Kidney (tissue), 14 donors: Measurements from ENCODE around the gene GAS7. TPM values are rescaled to one million over a fixed set of nuclear protein-coding genes. Genes with fewer than 3 reads are reported as not detected.
A peak's percentile ranks its signal among the peaks of the same experiment; 100 is the strongest.

ENCODE experiments used
- DNase-seq, 5 donors: peaks; one replicate each; pipeline ENCODE4 v3.0.0-alpha.2; 2013 to 2020
- FAIRE-seq: peaks from 2 replicates; lab custom pipeline; 2012; peaks lifted over from hg19 to GRCh38; lab: Jason Lieb, UNC
- H3K27ac ChIP-seq, 2 donors: one replicate each; pipeline ENCODE4 v1.7.0; 2013; ENCODE audit warnings: low read depth in 2 of 2, low read length in 2 of 2, inconsistent platforms in 1 of 2
- H3K27me3 ChIP-seq: one replicate; pipeline ENCODE4 v1.7.1; 2013; ENCODE audit warnings: low read length, inconsistent platforms; ENCODE audit not compliant: control insufficient read depth, insufficient read depth
- H3K36me3 ChIP-seq, 3 donors: one replicate each; pipeline versions ENCODE4 v1.7.0 to v1.7.1; 2013; ENCODE audit warnings: low read length in 3 of 3, control low read depth in 1 of 3, inconsistent platforms in 1 of 3; ENCODE audit not compliant: insufficient read depth in 3 of 3, control insufficient read depth in 2 of 3
- H3K4me1 ChIP-seq, 3 donors: one replicate each; pipeline versions ENCODE4 v1.7.0 to v1.7.1; 2013; ENCODE audit warnings: low read length in 3 of 3, inconsistent platforms in 1 of 3, low read depth in 1 of 3; ENCODE audit not compliant: control insufficient read depth in 2 of 3, insufficient read depth in 2 of 3
- H3K4me3 ChIP-seq, 3 donors: one replicate each; pipeline versions ENCODE4 v1.7.0 to v1.8.1; 2013; ENCODE audit warnings: low read length in 3 of 3, control low read depth in 1 of 3, inconsistent platforms in 1 of 3
- H3K9ac ChIP-seq, 3 donors: one replicate each; pipeline versions ENCODE4 v1.7.0 to v1.7.1; 2013; ENCODE audit warnings: low read length in 3 of 3, control low read depth in 1 of 3, inconsistent platforms in 1 of 3
- H3K9me3 ChIP-seq, 3 donors: one replicate each; pipeline versions ENCODE4 v1.7.0 to v1.7.1; 2013; ENCODE audit warnings: low read length in 3 of 3, control low read depth in 1 of 3, inconsistent platforms in 1 of 3; ENCODE audit not compliant: control insufficient read depth in 2 of 3, insufficient read depth in 1 of 3
- CTCF ChIP-seq: IDR thresholded peaks from 3 replicates; pipeline ENCODE4 v1.5.1; 2012; ENCODE audit warnings: mild to moderate bottlenecking, moderate library complexity, borderline replicate concordance; ENCODE audit not compliant: insufficient read depth; ENCODE audit errors: extremely low read depth
- intact Hi-C: fragments of 100-400 bp; cut with DNase I; formaldehyde crosslinking; loops from one replicate; pipeline ENCODE4 v1.11.1; 2022
- polyA plus RNA-seq: library from polyadenylated mRNA; stranded (reverse); fragments of 350-450 nt; fragmentation: Illumina TruSeq; extraction: RNeasy Lipid Tissue Mini Kit (QIAGEN cat#74804); gene quantifications from one replicate; pipeline ENCODE4 v1.2.3, GENCODE V29; 2014; ENCODE audit warnings: low read depth, low replicate concordance; ENCODE audit not compliant: insufficient read depth
- total RNA-seq: library from RNA; stranded (reverse); fragmentation: NEBNext Ultra II Directional; extraction: Animal tissue kit (Norgen Biotek cat#: 25700); gene quantifications from one replicate; pipeline ENCODE4 v1.2.1, GENCODE V29; 2021
- donor health status: control.
- donor health status: control.
- donor health status: control.
- donor health status: control.
- donor health status: control.
- donor health status: DM: yes; HTN: yes; CAD: no.
- donor health status: Normal renal cell carcinoma (clear cell type).

The GAS7 gene
- total and polyA plus RNA-seq, 2 donors from 2014 or later, result 1.1 to 20.5 TPM

DNA sequence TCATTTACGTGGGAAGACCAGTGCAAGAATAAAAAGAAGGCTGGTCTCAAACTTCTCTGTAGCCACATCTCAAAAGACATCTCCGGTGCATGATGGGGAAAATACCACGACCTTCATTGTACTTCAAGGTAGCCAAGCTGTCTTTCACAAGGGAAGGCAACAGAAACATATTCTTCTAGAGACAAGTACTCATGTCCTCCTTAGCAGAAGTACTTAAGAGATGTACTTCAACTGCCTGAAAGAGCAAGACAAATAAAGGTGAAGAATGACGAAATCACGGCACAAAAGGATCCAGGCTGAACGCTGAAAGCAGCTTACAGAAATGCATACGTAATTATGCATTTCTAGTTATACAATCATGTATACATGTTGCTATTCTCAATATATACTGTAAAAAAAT is 169.3 kb downstream of the GAS7 start:
- H3K9me3 ChIP-seq, result no peaks in the 10 kb centered on the region
- no peak for DNase-seq
- no peaks in the 10 kb centered on the region for H3K27me3 ChIP-seq
- no peaks in the 10 kb centered on the region for H3K36me3 ChIP-seq
- TF ChIP-seq CTCF, result no peak
- H3K4me3 ChIP-seq, result no peak overlapping the region
- H3K9ac ChIP-seq, result no peak overlapping the region
- no peak for FAIRE-seq
- intact Hi-C loops, result no loop called here
- H3K4me1 ChIP-seq, result peaks cover 0 to 7% (median 2%) of the 10 kb centered on the region in 3 donors
- H3K27ac ChIP-seq, result no peak overlapping the region

- TF ChIP-seq CTCF, result no peak
- no peak overlapping the region for H3K27ac ChIP-seq
- no peaks in the 10 kb centered on the region for H3K27me3 ChIP-seq
- no peaks in the 10 kb centered on the region for H3K9me3 ChIP-seq
- peak in 4 of 5 donors; percentile 77 to 82 (median 78) for DNase-seq
- no peaks in the 10 kb centered on the region for H3K36me3 ChIP-seq
- H3K4me3 ChIP-seq, result peak overlapping the region in 1 of 3 donors; percentile 35
- H3K9ac ChIP-seq, result no peak overlapping the region
- H3K4me1 ChIP-seq, result no peaks in the 10 kb centered on the region
- no peak for FAIRE-seq
- intact Hi-C loops, result no loop called here
Measured at GRCh38 chr17:10025976-10026901, 172.2 kb downstream of the GAS7 start.

- DNase-seq (no peak), FAIRE-seq (no peak)
- intact Hi-C loops, result no loop called here
- no peak for TF ChIP-seq CTCF
- H3K27me3 ChIP-seq, result no peaks in the 10 kb centered on the region
- H3K4me1 ChIP-seq, result peaks cover 0 to under 1% (median 0%) of the 10 kb centered on the region in 3 donors
- H3K9ac ChIP-seq, result no peak overlapping the region
- H3K27ac ChIP-seq, result no peak overlapping the region
- no peaks in the 10 kb centered on the region for H3K36me3 ChIP-seq
- H3K9me3 ChIP-seq, result no peaks in the 10 kb centered on the region
- no peak overlapping the region for H3K4me3 ChIP-seq
Measured at GRCh38 chr17:10025224-10025623, 173.2 kb downstream of the GAS7 start.
